Embryonic facial prominence (tissue), 1 donor: ENCODE results near the gene TRIM10.
"Not testable (repeated sequence)": the region's sequence is repeated elsewhere in the genome, so short reads cannot be mapped to it uniquely, and the experiment has no call there.

Experiments used
- DNase-seq: peaks from one replicate; pipeline ENCODE4 v3.0.0-alpha.2; 2016; ENCODE audit errors: extremely low spot score

Gene TRIM10

GRCh38 chr6:30171677-30172471, 10.9 kb upstream of the TRIM10 start:
- no peak for DNase-seq

GRCh38 chr6:30169658-30170614, 8.9 kb upstream of the TRIM10 start:
- no peak for DNase-seq

- DNase-seq, result no peak
Measured at GRCh38 chr6:30168741-30169140, 7.7 kb upstream of the TRIM10 start.

GRCh38 chr6:30167101-30167500, 6.1 kb upstream of the TRIM10 start:
- no peak for DNase-seq

- not testable (repeated sequence) for DNase-seq
Measured at GRCh38 chr6:30165238-30165637, 4.2 kb upstream of the TRIM10 start.

- DNase-seq, result no peak
Measured at GRCh38 chr6:30164714-30165113, 3.7 kb upstream of the TRIM10 start.

GRCh38 chr6:30163918-30164654, 3.1 kb upstream of the TRIM10 start:
- no peak for DNase-seq

- no peak for DNase-seq
Measured at GRCh38 chr6:30163090-30163917, 2.3 kb upstream of the TRIM10 start, which contains the start of gene TRIM15. Gene TRIM15, plus strand, starts transcription at chr6:30163546. Its CDS starts 139 bp downstream, at chr6:30163685.

- no peak for DNase-seq
Measured at GRCh38 chr6:30162265-30163089, 1.5 kb upstream of the TRIM10 start.

- DNase-seq, result no peak
Measured at GRCh38 chr6:30160008-30160784, 815 bp downstream of the TRIM10 start.

- no peak for DNase-seq
Measured at GRCh38 chr6:30158475-30159040, 2.5 kb downstream of the TRIM10 start.

GRCh38 chr6:30157999-30158398, 3.0 kb downstream of the TRIM10 start:
- DNase-seq, result no peak

- no peak for DNase-seq
Measured at GRCh38 chr6:30157581-30157980, 3.4 kb downstream of the TRIM10 start.

GRCh38 chr6:30156774-30157173, 4.2 kb downstream of the TRIM10 start:
- no peak for DNase-seq

GRCh38 chr6:30156262-30156599, 4.8 kb downstream of the TRIM10 start:
- no peak for DNase-seq

GRCh38 chr6:30155520-30156261, 5.3 kb downstream of the TRIM10 start:
- no peak for DNase-seq

- no peak for DNase-seq
Measured at GRCh38 chr6:30154709-30155519, 6.1 kb downstream of the TRIM10 start.

GRCh38 chr6:30154061-30154460, 7.0 kb downstream of the TRIM10 start:
- DNase-seq, result no peak
